Suprapubic skin (tissue), 4 donors: Measurements from ENCODE around the gene DGCR8.

Source experiments
- POLR2A ChIP-seq, 2 donors: fragments of 450-650 bp; IDR thresholded peaks; one replicate each; pipeline ENCODE4 v1.6.1; 2017; ENCODE audit warnings: antibody characterized with exemption in 2 of 2, mild to moderate bottlenecking in 2 of 2, moderate library complexity in 2 of 2
- POLR2AphosphoS5 ChIP-seq, 3 donors: sonication (generic); formaldehyde crosslinking; IDR thresholded peaks; one replicate each; pipeline ENCODE4 v1.6.1; 2017; ENCODE audit warnings: antibody characterized with exemption in 3 of 3
- TF ChIP-seq, protein P1 (sequence below), 2 donors: fragments of 200-600 bp in 1 of 2; fragments of 450-650 bp in 1 of 2; sonication (generic) in 1 of 2; IDR thresholded peaks; one replicate each; pipeline ENCODE4 v1.5.1; 2016 to 2019; ENCODE audit warnings: antibody characterized with exemption in 2 of 2, mild to moderate bottlenecking in 1 of 2, moderate library complexity in 1 of 2

DNA sequence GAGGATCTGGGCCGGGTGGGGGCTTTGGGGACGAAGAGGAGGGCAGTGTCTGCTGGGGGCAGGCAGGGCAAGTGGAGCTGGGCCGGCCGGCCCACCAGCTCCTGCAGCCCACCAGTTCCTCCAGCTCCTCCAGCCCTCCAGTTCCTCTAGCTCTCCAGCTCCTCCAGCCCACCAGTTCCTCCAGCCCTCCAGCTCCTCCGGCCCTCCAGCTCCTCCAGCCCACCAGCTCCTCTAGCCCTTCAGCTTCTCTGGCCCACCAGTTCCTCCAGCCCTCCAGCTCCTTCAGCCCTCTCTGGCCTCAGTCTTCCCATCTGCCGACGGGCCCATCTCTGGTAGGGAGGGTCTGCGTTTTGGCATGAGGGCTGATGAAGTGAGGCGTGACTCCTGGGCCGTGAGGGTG, 80.0 kb downstream of the DGCR8 start:
- TF ChIP-seq, protein P1, sequence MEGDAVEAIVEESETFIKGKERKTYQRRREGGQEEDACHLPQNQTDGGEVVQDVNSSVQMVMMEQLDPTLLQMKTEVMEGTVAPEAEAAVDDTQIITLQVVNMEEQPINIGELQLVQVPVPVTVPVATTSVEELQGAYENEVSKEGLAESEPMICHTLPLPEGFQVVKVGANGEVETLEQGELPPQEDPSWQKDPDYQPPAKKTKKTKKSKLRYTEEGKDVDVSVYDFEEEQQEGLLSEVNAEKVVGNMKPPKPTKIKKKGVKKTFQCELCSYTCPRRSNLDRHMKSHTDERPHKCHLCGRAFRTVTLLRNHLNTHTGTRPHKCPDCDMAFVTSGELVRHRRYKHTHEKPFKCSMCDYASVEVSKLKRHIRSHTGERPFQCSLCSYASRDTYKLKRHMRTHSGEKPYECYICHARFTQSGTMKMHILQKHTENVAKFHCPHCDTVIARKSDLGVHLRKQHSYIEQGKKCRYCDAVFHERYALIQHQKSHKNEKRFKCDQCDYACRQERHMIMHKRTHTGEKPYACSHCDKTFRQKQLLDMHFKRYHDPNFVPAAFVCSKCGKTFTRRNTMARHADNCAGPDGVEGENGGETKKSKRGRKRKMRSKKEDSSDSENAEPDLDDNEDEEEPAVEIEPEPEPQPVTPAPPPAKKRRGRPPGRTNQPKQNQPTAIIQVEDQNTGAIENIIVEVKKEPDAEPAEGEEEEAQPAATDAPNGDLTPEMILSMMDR (IDR thresholded peaks at IDR 0.05), result no peak
- TF ChIP-seq POLR2A (IDR thresholded peaks at IDR 0.05) (no peak), POLR2AphosphoS5 (IDR thresholded peaks at IDR 0.05) (no peak)
